ENCODE data around the gene SPATA2L.

The SPATA2L gene

GRCh38 chr16:89653656-89654295 lies 47.7 kb downstream of the SPATA2L start:
- no peak for DNase-seq

DNA sequence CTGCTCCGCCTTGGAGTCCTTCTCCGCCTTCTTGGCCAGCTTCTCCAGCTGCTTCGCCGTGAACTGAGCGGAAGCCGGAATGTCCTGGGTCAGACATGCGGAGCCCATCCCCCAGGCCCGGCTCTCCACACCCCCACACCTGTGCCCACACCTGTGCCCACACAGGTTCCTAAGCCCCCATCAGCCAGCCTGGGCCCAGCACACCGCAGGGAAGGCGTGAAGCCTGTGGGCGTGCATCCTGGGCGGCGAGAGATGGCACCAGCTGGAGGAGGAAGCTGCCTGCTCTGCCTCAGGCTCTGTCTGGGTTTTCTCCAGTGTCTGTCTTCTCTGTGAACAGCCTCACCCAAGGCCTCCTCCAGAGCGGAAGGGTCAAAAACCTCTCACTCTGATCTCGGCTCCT lies 49.9 kb downstream of the SPATA2L start:
- no peak for DNase-seq

- DNase-seq: no peak
These were observed 54.6 kb downstream of the SPATA2L start for GRCh38 chr16:89646906-89647305.
